GM10248 (cell line): ENCODE measurements around the gene TPH1.
"Not testable (repeated sequence)": the region's sequence is repeated elsewhere in the genome, so short reads cannot be mapped to it uniquely, and the experiment has no call there.

ENCODE experiments used
- CTCF ChIA-PET: fragments of 300-600 bp; sonication (Branson Sonifier 250); formaldehyde crosslinking; extraction: SDS; loops from one replicate; lab custom pipeline; 2021; ENCODE audit warnings: antibody characterized with exemption; lab: Yijun Ruan, JAX
- POLR2A ChIA-PET: fragments of 350-650 bp; sonication (Branson Sonifier 250); formaldehyde crosslinking; extraction: SDS; loops from one replicate; lab custom pipeline; 2020; ENCODE audit warnings: antibody characterized with exemption; lab: Yijun Ruan, JAX
- DNase-seq: peaks from one replicate; pipeline ENCODE4 v3.0.0; 2012; ENCODE audit errors: extremely low spot score
- CTCF ChIP-seq: IDR thresholded peaks from 2 replicates; pipeline ENCODE4 v1.5.1; 2012; ENCODE audit warnings: mild to moderate bottlenecking, low read depth; ENCODE audit errors: extremely low read depth, missing control alignments, control extremely low read depth

The TPH1 gene

GRCh38 chr11:18011633-18012032, 34.4 kb downstream of the TPH1 start:
- no peak for TF ChIP-seq CTCF
- ChIA-PET CTCF (no interaction called here), POLR2A (no interaction called here)
- DNase-seq: no peak

- POLR2A ChIA-PET: no interaction called here
- CTCF ChIA-PET: interaction anchor here (1.2 to 1.6 kb wide), 3 partner anchors 12 to 104 kb away, joined by 4 to 6 read pairs (median 4); no protein-coding TSS in a partner anchor
These were observed 35.0 kb downstream of the TPH1 start for GRCh38 chr11:18010977-18011586.

GRCh38 chr11:18010121-18010670, 35.9 kb downstream of the TPH1 start:
- TF ChIP-seq CTCF: no peak
- POLR2A ChIA-PET: no interaction called here
- CTCF ChIA-PET: interaction anchor here (0.9 to 1.8 kb wide), 8 partner anchors 11 to 105 kb away, joined by 3 to 7 read pairs (median 4); partner anchors contain the start of gene SAAL1
- no peak for DNase-seq

More at GRCh38 chr11:18010977-18011586, 35.0 kb downstream of the TPH1 start:
- DNase-seq: no peak
- no peak for TF ChIP-seq CTCF

- CTCF ChIA-PET: interaction anchor here (0.9 to 1.6 kb wide), 7 partner anchors 9 to 110 kb away, joined by 3 to 6 read pairs (median 3); no protein-coding TSS in a partner anchor
- POLR2A ChIA-PET: no interaction called here
- DNase-seq: no peak
- TF ChIP-seq CTCF: no peak
These were observed 40.5 kb downstream of the TPH1 start for GRCh38 chr11:18005376-18006129.

GRCh38 chr11:18001191-18001590, 44.9 kb downstream of the TPH1 start:
- TF ChIP-seq CTCF: no peak
- DNase-seq: no peak
- CTCF ChIA-PET: interaction anchor here (1.5 to 2.8 kb wide), 4 partner anchors 11 to 34 kb away, joined by 3 to 19 read pairs (median 6); no protein-coding TSS in a partner anchor
- POLR2A ChIA-PET: no interaction called here

GRCh38 chr11:18000760-18001159, 45.3 kb downstream of the TPH1 start:
- POLR2A ChIA-PET: no interaction called here
- DNase-seq: no peak
- CTCF ChIA-PET: interaction anchor here (1.0 to 2.8 kb wide), 5 partner anchors 8 to 105 kb away, joined by 3 to 19 read pairs (median 5); partner anchors contain the start of gene SAAL1
- no peak for TF ChIP-seq CTCF

- POLR2A ChIA-PET, DNase-seq: not testable (repeated sequence)
- CTCF ChIA-PET: interaction anchor here (0.9 to 2.8 kb wide), 7 partner anchors 9 to 106 kb away, joined by 3 to 19 read pairs (median 3); partner anchors contain the start of gene SAAL1
These were observed 45.9 kb downstream of the TPH1 start for GRCh38 chr11:18000128-18000527.
